Measurements from ENCODE around the gene TLE6. TPM values are rescaled to one million over a fixed set of nuclear protein-coding genes. Genes with fewer than 3 reads are reported as not detected.
"Not testable (repeated sequence)": the region's sequence is repeated elsewhere in the genome, so short reads cannot be mapped to it uniquely, and the experiment has no call there.

The TLE6 gene
- polyA plus RNA-seq, 1 donor from 2014 or later = 5.7 TPM

DNA sequence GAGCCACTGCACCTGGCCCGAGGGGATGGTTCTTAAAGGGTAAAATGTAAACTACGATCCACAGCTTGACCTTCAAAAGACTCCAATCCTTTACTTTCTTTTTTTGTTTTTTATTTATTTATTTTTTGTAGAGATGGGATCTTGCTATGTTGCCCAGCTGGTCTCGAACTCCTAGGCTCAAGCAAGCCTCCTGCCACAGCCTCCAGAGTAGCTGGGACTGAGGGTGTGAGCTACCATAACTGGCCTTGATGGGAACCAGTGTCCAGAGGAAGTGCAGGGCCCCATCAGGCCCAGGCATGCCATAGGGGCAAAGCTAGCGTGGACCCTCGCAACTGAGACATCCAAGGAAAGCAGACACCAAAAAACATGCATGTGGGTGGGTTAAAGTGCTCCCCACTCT is 14.2 kb upstream of the TLE6 start:
- Histone ChIP-seq H3K4me3 (ENCODE audit: low read length) (no peak overlapping the region), H3K9me3 (ENCODE audit: low read length) (no peaks in the 10 kb centered on the region), H3K79me2 (replicated peaks; ENCODE audit: insufficient read depth, low read length) (no peaks in the 10 kb centered on the region), H3K4me2 (ENCODE audit: low read length) (no peak overlapping the region), H3K27ac (ENCODE audit: low read length) (no peak overlapping the region), H4K20me1 (ENCODE audit: insufficient read depth) (no peaks in the 10 kb centered on the region), H2AFZ (ENCODE audit: low read depth, low read length) (no peak overlapping the region), H3K27me3 (ENCODE audit: insufficient read depth, low read depth, low read length) (peaks cover 1% of the 10 kb centered on the region), H3K9ac (ENCODE audit: low read length) (no peak overlapping the region), H3F3A (ENCODE audit: insufficient read depth, low read length, poor library complexity, severe bottlenecking) (no peaks in the 10 kb centered on the region), H3K9me2 (ENCODE audit: insufficient read depth, low read length) (no peaks in the 10 kb centered on the region), H3K36me3 (ENCODE audit: insufficient read depth, low read length) (no peaks in the 10 kb centered on the region)
- TF ChIP-seq, protein P1, sequence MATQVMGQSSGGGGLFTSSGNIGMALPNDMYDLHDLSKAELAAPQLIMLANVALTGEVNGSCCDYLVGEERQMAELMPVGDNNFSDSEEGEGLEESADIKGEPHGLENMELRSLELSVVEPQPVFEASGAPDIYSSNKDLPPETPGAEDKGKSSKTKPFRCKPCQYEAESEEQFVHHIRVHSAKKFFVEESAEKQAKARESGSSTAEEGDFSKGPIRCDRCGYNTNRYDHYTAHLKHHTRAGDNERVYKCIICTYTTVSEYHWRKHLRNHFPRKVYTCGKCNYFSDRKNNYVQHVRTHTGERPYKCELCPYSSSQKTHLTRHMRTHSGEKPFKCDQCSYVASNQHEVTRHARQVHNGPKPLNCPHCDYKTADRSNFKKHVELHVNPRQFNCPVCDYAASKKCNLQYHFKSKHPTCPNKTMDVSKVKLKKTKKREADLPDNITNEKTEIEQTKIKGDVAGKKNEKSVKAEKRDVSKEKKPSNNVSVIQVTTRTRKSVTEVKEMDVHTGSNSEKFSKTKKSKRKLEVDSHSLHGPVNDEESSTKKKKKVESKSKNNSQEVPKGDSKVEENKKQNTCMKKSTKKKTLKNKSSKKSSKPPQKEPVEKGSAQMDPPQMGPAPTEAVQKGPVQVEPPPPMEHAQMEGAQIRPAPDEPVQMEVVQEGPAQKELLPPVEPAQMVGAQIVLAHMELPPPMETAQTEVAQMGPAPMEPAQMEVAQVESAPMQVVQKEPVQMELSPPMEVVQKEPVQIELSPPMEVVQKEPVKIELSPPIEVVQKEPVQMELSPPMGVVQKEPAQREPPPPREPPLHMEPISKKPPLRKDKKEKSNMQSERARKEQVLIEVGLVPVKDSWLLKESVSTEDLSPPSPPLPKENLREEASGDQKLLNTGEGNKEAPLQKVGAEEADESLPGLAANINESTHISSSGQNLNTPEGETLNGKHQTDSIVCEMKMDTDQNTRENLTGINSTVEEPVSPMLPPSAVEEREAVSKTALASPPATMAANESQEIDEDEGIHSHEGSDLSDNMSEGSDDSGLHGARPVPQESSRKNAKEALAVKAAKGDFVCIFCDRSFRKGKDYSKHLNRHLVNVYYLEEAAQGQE (IDR thresholded peaks at IDR 0.05; ENCODE audit: borderline replicate concordance) = no peak
- TF ChIP-seq, protein P2, sequence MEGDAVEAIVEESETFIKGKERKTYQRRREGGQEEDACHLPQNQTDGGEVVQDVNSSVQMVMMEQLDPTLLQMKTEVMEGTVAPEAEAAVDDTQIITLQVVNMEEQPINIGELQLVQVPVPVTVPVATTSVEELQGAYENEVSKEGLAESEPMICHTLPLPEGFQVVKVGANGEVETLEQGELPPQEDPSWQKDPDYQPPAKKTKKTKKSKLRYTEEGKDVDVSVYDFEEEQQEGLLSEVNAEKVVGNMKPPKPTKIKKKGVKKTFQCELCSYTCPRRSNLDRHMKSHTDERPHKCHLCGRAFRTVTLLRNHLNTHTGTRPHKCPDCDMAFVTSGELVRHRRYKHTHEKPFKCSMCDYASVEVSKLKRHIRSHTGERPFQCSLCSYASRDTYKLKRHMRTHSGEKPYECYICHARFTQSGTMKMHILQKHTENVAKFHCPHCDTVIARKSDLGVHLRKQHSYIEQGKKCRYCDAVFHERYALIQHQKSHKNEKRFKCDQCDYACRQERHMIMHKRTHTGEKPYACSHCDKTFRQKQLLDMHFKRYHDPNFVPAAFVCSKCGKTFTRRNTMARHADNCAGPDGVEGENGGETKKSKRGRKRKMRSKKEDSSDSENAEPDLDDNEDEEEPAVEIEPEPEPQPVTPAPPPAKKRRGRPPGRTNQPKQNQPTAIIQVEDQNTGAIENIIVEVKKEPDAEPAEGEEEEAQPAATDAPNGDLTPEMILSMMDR (IDR thresholded peaks at IDR 0.05; ENCODE audit: poor library complexity, severe bottlenecking) = no peak

DNA sequence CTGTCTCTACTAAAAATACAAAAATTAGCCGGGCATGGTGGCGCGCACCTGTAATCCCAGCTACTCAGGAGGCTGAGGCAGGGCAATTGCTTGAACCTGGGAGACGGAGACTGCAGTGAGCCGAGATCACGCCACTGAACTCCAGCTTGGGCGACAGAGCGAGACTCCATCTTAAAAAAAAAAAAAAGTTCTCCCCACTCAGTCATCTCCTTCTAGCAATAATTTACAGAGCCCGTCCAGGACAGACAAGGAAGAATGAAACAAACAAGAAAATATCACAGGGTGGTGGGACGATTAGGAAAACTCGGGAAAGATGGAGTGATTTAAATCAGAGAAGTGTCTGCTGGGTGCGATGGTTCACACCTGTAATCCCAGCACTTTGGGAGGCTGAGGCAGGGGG is 13.7 kb upstream of the TLE6 start:
- H4K20me1 ChIP-seq (ENCODE audit: insufficient read depth); H3K9me2 ChIP-seq (ENCODE audit: insufficient read depth, low read length); H3F3A ChIP-seq (ENCODE audit: insufficient read depth, low read length, poor library complexity, severe bottlenecking); H3K4me2 ChIP-seq (ENCODE audit: low read length); H3K36me3 ChIP-seq (ENCODE audit: insufficient read depth, low read length); H3K9me3 ChIP-seq (ENCODE audit: low read length); H3K4me3 ChIP-seq (ENCODE audit: low read length); H3K27me3 ChIP-seq (ENCODE audit: insufficient read depth, low read depth, low read length); H2AFZ ChIP-seq (ENCODE audit: low read depth, low read length); H3K27ac ChIP-seq (ENCODE audit: low read length); H3K79me2 ChIP-seq (replicated peaks; ENCODE audit: insufficient read depth, low read length); H3K9ac ChIP-seq (ENCODE audit: low read length): not testable (repeated sequence)

DNA sequence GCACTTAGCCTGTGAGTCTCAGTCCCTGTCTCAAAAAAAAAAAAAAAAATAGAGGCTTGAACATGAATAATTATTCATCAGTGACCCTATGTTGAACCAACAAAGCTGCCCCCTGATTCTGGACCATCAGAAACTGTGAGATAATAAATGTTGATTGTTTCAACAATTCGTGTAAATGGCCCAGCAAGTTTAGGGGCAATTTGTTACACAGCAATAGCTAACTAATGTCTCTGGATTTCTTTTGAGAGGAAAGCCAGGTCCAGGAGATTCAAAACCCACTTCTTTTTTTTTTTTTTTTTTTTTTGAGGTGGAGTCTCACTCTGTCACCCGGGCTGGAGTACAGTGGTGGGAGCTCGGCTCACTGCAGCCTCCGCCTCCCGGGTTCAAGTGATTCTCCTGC is 12.5 kb upstream of the TLE6 start:
- peaks cover 7% of the 10 kb centered on the region for H3K27me3 ChIP-seq (ENCODE audit: insufficient read depth, low read depth, low read length)
- H3K79me2 ChIP-seq (replicated peaks; ENCODE audit: insufficient read depth, low read length) = no peaks in the 10 kb centered on the region
- no peak overlapping the region for H2AFZ ChIP-seq (ENCODE audit: low read depth, low read length)
- H3K27ac ChIP-seq (ENCODE audit: low read length) = no peak overlapping the region
- no peak for TF ChIP-seq MXI1 (conservative IDR thresholded peaks at IDR 0.05; ENCODE audit: poor library complexity, severe bottlenecking)
- no peak for TF ChIP-seq POLR2AphosphoS5 (IDR thresholded peaks at IDR 0.05)
- no peak for TF ChIP-seq TAF1 (IDR thresholded peaks at IDR 0.05; ENCODE audit: low read depth)
- TF ChIP-seq, protein P2 (IDR thresholded peaks at IDR 0.05; ENCODE audit: poor library complexity, severe bottlenecking) = no peak
- no peak for TF ChIP-seq EZH2 (IDR thresholded peaks at IDR 0.05; ENCODE audit: borderline replicate concordance, insufficient read depth, low read length, poor library complexity, severe bottlenecking)
- no peak for TF ChIP-seq RAD21 (conservative IDR thresholded peaks at IDR 0.05)
- no peak for TF ChIP-seq EP300 (conservative IDR thresholded peaks at IDR 0.05; ENCODE audit: poor library complexity, severe bottlenecking)
- TF ChIP-seq SMC3 (conservative IDR thresholded peaks at IDR 0.05; ENCODE audit: poor library complexity) = no peak
- TF ChIP-seq, protein P1 (IDR thresholded peaks at IDR 0.05; ENCODE audit: borderline replicate concordance) = no peak
- H3K36me3 ChIP-seq (ENCODE audit: insufficient read depth, low read length) = no peaks in the 10 kb centered on the region
- H3K9me2 ChIP-seq (ENCODE audit: insufficient read depth, low read length) = no peaks in the 10 kb centered on the region
- H4K20me1 ChIP-seq (ENCODE audit: insufficient read depth) = no peaks in the 10 kb centered on the region
- H3K4me3 ChIP-seq (ENCODE audit: low read length) = no peak overlapping the region
- no peak overlapping the region for H3K9ac ChIP-seq (ENCODE audit: low read length)
- no peaks in the 10 kb centered on the region for H3K9me3 ChIP-seq (ENCODE audit: low read length)
- H3K4me2 ChIP-seq (ENCODE audit: low read length) = no peak overlapping the region
- H3F3A ChIP-seq (ENCODE audit: insufficient read depth, low read length, poor library complexity, severe bottlenecking) = no peaks in the 10 kb centered on the region
